Epithelial cell of esophagus (primary cell): ENCODE data around the gene ASB18.

ENCODE experiments used
- DNase-seq: peaks from one replicate; pipeline ENCODE4 v3.0.0; 2010; ENCODE audit warnings: low read depth
- H3K4me3 ChIP-seq: 2 replicates; pipeline ENCODE4 v1.5.1; 2011; ENCODE audit warnings: mild to moderate bottlenecking, low read length, control low read depth
- TF ChIP-seq, protein P1 (sequence below): IDR thresholded peaks from 2 replicates; pipeline ENCODE4 v1.5.1; 2011; ENCODE audit warnings: low read depth, mild to moderate bottlenecking, low read length, control low read depth, inconsistent platforms; ENCODE audit not compliant: insufficient read depth; ENCODE audit errors: missing control alignments

The ASB18 gene

DNA sequence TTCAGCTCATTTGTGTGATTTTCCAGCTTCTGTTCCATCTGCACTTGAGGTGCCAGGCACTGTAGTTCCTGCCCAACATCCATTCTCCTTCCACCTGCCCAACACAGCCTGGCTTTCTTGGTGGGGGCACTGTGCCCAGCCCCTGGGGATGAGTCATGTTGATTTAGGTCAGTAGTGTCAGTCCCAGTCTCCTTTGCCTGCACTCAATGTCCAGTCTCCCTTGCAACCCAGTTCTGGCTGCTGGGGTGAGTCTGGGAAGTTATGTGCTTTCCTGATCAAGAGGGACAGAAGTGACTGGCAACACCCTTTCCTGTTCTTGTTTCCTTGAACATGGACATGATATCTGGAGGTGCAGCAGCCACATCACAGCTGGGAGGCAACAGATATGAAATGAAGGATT is 1.5 kb upstream of the ASB18 start:
- TF ChIP-seq, protein P1, sequence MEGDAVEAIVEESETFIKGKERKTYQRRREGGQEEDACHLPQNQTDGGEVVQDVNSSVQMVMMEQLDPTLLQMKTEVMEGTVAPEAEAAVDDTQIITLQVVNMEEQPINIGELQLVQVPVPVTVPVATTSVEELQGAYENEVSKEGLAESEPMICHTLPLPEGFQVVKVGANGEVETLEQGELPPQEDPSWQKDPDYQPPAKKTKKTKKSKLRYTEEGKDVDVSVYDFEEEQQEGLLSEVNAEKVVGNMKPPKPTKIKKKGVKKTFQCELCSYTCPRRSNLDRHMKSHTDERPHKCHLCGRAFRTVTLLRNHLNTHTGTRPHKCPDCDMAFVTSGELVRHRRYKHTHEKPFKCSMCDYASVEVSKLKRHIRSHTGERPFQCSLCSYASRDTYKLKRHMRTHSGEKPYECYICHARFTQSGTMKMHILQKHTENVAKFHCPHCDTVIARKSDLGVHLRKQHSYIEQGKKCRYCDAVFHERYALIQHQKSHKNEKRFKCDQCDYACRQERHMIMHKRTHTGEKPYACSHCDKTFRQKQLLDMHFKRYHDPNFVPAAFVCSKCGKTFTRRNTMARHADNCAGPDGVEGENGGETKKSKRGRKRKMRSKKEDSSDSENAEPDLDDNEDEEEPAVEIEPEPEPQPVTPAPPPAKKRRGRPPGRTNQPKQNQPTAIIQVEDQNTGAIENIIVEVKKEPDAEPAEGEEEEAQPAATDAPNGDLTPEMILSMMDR, result no peak
- no peak overlapping the region for H3K4me3 ChIP-seq
- no peak for DNase-seq

DNA sequence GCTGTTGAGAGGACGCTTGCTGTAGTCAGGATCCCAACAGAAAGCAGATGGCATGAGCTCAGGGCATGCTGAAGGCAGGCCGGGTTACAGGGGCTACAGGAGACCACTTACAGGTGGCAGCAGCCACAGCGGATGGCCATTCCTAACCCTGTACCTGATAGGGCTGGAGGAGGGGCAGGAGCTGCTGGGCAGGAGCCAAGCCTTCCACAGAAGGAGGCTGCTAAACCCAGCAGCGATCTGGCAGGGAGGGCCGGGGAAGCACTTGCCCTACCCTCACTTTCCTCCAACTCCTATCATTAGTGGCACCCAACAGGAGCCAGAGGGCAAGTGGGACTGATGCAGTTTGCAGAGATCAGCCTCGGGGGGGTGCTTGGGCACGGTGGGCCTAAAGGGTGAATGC is 2.0 kb downstream of the ASB18 start:
- no peak for DNase-seq
- TF ChIP-seq, protein P1, result no peak
- no peak overlapping the region for H3K4me3 ChIP-seq

DNA sequence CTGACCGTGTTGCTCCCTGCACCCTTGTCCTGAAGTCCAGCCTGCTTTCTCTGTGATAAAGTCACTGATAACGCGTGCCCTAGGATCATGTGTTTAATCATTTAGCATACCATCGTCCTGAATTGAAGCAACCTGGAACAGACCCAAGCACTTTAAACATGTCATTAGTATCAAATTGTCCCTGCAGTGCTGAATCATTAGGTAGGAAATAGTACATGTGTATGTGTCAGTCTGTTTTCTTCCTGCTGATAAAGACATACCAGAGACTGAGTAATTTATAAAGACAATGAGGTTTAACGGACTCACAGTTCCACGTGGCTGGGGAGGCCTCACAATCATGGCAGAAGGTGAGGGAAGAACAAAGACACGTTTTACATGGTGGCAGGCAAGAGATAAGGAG is 2.8 kb downstream of the ASB18 start:
- no peak overlapping the region for H3K4me3 ChIP-seq
- TF ChIP-seq, protein P1, result no peak
- no peak for DNase-seq

DNA sequence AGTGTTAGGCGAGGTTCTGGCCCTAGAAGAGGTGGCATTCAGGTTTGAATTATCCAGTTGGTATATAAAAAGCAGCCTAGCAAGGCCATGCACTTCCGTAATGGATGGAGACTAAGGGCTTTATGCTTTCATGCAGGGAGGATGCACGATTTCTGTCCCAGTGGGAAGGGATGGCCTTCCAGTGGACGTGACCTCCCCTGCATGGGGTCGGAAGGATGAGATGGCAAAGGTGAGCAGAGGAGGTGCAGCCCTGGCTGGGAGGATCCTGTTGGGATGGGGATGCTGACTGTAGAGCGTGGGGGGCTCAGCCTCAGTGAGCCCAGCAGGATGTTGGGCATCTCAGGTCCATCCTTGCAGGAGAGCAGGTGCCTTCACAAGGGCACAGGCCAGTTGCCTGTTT is 4.8 kb downstream of the ASB18 start:
- DNase-seq, result no peak
- no peak overlapping the region for H3K4me3 ChIP-seq
- TF ChIP-seq, protein P1, result no peak

DNA sequence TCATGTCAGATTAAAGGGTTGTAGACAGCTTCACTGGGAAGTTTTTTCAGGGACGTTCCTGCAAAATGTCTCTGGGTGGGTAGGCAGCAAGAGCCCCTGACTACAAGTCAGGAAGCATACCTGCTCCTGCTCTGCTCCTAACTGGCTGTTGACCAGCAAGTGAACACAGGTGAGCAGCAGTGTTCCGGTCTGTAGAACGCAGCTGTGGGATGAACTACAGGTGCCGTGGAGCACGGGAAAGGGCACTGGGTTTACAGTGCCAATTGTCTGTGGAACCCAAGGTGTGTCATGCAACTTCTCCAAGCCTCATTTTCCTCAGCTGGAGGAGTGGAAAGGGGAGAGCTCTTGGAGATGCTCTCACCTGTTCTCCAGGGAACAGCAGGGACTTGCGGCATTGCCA is 6.6 kb downstream of the ASB18 start:
- no peak for DNase-seq
- TF ChIP-seq, protein P1, result no peak
- no peak overlapping the region for H3K4me3 ChIP-seq

DNA sequence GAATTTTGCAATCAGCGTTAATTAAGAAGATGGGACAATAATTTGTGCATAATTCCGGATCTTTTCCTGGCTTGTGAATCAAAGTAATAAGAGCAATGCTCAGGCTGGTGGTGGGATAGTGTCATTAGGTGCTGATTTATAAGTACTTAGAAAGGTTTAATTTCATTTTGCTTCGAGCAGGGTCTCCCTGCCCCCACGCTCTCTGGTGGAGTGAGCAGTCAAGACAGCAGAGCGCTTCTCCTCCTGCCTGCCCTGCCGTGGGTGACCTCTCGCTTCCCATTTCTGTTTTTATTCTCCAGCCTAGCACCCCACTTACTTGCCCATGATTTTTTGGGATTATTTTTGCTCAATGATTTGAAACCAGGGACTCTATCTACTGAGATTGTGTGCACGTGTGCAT is 7.1 kb downstream of the ASB18 start:
- no peak overlapping the region for H3K4me3 ChIP-seq
- TF ChIP-seq, protein P1, result no peak
- no peak for DNase-seq

DNA sequence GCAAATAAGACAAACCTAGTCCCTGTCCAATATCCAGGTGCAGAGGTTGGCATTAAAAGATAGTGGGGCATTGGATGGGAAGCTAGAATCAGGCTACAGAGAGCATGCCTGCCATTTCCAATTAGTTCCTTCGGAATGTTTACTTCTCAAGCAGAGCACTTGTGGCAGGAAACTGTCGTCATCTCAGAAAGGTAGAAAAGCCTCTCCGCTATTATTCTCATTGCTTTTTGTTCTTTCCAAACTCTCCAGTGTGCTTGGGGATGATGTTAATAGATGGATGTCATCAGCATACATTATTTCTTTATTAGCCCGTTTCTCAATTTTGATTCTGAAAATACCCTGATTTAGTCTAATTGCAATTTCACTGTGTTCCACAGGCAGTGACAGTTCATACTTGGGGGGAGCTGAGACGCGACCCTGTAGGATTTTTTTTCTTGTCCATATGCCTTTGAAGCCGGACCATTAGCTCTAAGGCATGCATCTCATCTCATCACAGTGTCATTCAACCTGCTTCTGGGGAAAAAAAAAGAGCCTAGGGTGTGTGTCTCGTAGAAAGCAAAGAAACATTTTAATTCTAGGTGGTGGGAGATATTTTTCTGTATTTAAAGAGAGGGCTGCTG is 7.7 kb downstream of the ASB18 start:
- H3K4me3 ChIP-seq, result no peak overlapping the region
- TF ChIP-seq, protein P1, result no peak
- no peak for DNase-seq
